SIG-M5 treated with dmso at 0.1 percent for 504 hours (cell line): ENCODE data around the gene DHODH.

Experiments
- DNase-seq: peaks from one replicate; lab custom pipeline; 2025; ENCODE audit not compliant: unreplicated experiment; lab: John Stamatoyannopoulos, UW

DHODH gene

DNA sequence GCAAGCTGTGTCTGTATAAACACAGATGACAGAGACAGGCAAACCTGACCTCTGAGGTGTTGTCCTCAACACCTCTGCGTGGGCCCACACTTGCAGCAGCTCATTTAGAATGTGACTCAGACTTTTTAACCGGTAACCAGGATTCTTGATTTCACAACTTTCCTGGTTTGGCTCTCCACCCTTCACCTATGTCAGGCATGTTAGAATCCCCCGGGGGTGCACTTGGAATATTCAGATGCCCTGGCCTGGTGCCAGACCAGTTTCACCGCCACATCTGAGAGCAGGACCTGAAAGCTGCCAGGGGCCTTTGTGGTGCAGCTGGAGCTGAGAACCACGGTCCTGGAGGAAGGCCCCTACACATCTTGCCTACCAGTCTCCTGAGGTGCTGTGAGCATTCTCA, 4.8 kb downstream of the DHODH start:
- no peak for DNase-seq

DNA sequence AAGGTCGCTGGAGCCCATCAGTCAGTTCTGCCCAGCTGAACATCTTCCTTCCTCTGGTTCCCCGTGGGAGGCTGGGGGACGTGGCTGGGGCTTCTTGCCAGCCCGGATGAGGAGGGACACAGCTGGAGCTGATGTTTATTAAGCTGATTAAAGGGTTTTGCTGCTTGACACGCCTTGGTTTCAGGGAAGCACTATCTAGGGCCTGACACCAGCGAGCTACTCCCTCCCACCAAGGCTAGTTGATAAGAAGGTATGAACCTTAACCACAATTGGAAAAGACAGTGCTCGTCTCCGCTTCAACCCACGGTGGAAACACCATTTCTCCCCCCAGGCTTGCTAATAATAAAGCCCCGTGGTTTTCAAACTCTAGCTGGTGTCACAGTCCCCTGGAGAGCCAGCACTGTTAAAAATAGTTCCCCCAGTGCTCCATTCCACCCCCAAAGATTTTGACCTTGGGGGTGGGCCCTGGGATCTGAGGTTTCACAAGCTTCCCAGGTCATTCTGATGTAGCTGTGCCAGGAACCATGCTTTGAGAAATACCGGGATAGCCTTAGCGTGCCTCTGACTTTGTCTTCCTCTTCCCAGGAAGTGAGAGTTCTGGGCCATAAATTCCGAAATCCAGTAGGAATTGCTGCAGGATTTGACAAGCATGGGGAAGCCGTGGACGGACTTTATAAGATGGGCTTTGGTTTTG, 5.5 kb downstream of the DHODH start:
- no peak for DNase-seq

DNA sequence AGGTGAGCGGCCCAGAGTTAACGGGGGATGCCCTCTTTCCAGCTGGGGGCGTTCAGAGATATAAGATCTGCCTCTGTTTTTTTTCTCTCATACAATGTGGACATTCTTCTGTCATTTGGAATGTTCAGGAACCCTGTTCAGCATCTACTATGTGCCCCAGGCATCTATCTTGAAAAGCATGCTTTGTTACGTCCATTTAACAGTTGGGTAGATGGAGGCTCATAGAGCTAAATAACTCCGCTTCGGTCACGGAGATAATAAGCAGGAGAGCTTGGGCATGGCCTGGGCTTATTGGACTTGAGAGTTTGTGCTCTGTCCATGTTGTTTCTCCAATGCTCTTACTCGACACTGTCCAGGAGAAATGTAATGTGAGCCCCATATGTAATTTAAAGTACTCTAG, 6.1 kb downstream of the DHODH start:
- no peak for DNase-seq

DNA sequence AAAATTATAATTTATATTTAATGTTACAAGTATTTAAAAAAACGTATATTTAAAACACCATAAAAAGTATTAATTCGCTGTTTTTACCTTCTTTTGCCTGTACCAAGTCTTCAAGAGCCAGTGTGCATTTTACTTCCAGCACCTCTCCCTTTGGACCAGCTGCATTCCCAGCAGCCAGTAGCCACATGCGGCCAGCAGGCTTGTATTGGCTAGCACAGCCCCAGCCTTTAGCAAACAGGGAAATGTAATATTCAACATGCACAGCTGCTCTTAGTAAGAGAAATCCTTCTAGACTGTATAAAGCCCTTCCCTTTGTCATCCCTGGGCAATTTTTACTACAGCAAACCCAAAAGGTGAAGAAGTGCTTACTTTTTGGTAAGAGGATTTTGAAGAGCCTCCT, 6.6 kb downstream of the DHODH start:
- no peak for DNase-seq

DNA sequence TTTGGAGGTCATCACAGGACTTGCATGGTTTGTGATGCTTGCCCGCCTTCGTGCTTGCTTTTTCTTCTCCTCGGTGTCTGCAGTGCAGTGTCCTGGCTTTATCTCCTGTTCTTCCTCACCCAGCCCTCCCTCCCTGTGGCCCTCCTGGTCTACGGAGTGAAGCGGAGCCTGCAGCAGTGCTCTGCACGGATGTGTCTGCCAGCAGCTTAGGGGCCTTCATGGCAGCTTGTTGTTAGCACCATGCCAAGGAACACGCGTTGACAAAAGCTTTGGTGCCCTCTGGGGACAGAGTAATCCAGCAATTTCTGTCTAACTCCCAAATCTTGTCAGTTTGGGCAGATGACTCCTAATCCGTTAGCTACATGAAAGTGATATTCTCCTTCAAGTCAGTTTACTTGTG, 9.9 kb downstream of the DHODH start:
- no peak for DNase-seq

DNA sequence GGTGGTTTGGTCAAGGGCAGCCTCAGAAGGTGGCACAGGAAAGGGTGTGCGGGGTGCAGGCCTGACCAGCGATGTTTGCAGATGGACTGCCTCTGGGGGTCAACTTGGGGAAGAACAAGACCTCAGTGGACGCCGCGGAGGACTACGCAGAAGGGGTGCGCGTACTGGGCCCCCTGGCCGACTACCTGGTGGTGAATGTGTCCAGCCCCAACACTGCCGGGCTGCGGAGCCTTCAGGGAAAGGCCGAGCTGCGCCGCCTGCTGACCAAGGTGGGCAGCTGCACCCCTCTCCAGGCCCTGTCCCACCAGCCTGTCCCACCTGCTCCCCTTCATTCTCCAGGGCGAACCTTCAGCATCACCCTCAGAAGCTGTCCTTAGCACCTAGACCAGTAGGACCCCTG, 12.5 kb downstream of the DHODH start:
- DNase-seq, result no peak

DNA sequence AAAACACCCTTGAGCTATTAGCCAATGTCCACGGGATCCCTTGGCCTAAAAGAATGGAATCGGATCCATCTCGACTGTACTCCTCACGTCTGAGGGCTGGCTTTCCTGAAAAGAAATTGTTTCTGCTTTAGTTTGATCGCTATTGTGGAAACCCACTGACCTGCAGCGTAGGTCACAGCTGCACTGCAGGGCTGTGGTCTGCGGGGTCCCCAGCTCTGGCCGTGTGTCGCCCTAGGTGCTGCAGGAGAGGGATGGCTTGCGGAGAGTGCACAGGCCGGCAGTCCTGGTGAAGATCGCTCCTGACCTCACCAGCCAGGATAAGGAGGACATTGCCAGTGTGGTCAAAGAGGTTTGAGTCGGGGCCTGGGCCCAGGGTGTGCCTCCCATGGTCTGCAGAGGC, 13.6 kb downstream of the DHODH start:
- no peak for DNase-seq

DNA sequence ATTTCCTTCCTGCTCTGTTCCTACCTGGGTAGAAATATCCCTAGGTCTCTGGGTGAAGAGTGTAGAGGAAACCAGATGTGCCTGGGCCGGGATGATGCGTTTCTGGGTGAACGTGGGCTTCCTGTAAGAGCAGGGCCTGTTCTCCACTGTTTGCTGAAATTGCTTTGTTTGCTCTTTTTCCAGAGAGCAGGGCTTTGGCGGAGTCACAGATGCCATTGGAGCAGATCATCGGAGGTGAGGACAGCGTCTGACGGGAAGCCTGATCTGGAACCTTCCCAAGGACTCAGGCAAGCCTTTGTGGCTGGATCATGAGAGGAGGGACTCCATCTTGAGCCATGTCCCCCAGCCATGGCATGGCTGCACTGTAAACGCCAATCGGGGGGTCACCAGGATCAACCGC, 15.4 kb downstream of the DHODH start:
- DNase-seq, result no peak

DNA sequence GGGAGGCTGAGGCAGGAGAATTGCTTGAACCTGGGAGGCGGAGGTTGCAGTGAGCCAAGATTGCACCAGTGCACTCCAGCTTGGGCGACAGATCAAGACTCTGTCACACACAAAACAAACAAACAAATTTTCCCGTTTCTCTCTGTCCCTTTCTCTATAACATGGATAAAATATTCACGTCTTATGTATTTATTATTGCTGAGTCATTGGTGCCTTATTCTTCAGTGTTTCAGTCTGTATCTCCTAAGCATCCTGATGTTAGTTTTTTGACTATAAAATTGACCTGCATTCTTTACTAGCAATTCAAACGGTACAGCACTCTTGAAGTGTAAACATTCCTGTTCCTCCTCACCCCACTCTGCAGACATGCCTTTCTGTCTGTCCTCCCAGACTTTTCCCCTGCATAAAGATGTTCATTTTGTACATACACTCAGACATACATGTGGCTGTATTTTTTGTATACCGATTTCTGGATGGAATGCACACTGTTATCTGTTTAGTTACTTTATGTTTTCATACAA, 16.4 kb downstream of the DHODH start:
- DNase-seq, result no peak

DNA sequence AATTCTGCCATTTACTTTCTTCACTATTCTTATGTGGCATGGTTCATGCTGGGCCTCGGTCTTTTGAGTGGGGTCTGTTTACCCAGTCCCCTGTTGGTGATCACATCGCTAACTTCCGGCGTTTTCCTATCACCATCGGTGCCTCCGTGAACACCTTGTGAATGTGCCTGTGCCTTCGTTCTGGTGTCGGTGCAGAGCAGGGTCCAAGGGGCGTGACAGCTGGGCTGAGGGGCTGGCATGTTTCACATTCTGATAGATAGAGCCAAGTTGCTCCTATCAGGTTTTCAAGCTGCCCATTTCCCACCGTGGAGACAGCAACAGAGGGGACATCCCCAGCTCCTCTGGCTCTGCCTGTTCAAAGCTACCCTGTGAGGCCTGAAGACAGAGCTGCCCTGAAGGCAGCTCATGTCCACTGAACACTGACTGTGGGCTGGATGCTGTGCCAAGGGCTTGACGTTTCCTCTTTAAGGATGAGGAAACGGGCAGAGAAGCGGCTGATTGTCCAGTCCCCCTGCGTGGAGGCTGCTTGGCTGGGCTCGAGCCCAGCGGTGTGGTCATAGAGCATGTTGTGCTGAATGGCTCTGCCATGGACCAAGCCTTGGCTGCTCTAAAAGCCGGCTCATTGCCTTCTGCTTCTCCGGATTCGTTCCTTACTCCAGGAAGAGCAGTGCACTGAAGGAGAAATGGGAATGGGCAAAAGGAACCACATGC, 17.0 kb downstream of the DHODH start:
- no peak for DNase-seq

DNA sequence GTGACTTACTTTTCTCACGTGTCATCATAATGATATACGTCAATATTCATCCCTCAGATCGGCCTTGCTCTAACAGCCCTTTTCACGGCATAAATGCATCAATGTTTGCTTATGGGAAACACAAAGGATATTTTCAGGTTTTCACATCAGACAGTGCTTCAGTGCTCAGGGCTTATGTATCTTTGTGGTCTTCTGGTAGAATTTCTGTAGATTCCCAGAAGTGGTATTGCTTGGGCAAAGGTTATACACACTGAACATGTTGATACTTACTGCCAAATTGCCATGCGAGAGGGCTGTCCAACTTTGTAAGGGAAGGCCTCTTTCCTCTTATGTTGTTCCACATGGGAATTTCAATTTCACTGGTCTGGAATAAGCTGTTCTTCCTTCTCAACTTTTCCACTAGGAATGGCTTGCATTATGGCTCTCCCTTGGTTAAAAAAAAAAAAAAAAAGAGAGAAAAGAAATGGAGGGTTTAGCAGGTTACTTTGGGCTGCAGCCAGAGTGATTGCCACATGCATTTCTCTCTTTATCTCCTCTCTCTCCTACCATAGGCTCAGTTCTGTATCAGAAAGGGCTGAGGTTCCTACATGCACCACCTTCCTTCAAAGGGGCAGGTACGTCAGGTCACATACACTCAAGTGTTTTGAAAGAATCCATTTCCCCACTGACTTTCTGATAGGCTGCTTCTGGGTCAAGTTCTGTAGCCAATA, 19.3 kb downstream of the DHODH start:
- DNase-seq, result no peak

DNA sequence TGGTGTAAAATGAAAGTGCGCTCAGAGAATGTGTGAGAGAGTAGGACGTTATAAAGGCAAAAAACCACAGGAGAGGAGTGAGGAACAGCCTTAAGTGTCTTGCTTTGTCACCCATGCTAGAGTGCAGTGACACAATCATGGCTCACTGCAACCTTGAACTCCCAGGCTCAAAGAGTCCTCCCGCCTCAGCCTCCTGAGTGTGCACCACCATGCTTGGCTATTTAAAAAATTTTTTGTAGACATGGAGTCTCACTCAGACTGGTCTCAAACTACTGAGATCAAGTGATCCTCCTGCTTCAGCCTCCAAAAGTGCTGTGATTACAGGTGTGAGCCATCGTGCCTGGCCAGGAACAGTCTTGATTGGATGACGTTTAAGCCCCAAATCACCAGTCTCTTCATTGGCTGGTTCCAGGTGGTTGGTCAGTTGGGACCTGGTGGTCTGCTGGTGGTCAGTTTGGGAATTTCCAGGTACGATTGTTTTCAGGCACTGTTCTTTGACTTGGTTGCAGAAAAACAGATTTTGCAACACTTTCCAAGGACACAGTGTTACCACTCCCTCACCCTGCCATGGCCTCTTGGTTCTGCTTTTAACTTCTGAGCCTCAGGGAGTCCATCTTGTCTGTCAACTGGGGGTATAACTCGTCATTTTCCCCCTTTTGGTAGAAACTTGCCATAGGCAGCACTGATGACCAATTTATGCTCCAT, 21.2 kb downstream of the DHODH start:
- no peak for DNase-seq

DNA sequence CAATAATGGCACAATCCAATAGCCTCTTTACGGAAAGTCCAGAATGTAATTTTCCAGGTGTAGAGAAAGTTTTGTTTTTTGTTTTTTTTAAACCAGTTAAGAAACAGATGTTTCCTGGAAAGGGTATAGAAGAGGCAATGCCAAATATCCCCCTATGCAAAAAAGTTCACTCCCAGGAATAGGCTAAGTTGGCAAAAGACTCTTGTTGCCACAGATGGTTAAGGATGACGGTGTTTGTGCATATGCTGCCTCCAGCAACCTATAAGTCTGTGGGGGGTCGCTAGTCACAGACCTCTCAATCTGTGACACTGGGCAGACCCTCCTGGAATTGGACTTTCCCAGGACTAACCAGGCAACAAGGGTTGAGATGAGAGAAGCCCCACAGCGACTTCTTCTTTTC, 24.9 kb downstream of the DHODH start:
- no peak for DNase-seq

DNA sequence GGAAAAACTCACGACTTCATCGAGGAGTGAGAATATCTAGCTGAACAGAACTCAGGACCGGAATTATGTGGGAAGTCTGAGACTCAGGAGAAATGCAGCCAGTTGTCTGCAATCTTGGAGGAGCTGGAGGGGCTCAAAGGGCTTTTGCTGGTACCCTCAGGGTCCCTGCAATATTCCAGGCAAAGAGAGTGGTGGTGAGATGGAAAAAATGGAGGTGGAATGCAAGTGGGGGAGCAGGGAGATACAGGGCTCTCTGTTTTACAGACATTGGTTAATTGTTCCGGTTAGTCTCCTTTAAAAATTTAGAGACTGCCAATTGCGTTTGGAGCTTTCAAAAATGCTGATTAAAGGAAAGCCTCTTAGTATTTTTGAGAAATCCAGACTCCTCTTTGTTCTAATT, 27.6 kb downstream of the DHODH start:
- no peak for DNase-seq

DNA sequence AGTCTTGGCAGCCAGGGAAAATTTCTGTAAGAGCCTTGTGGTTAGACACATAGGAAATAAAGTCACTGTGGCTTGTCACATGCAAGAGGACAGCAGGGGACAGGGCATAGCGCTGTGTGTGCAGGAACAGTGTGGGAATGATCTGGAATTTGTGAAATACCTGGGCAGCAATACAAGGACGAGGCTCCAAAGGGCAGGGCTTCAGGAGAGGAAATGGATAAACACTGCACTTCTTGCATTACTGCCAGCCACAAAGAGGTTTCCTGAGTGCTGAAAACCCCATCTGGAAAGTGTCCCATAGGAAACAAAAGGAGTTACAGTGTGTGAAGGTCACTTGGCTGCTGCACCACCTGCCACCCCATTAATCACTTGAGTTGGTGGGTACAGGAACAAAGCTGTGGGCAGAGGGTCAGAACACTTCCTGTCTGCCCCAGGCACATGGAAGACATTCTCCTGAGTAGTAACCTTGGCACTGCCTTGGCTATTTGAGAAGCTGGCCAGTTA, 33.7 kb downstream of the DHODH start:
- no peak for DNase-seq

DNA sequence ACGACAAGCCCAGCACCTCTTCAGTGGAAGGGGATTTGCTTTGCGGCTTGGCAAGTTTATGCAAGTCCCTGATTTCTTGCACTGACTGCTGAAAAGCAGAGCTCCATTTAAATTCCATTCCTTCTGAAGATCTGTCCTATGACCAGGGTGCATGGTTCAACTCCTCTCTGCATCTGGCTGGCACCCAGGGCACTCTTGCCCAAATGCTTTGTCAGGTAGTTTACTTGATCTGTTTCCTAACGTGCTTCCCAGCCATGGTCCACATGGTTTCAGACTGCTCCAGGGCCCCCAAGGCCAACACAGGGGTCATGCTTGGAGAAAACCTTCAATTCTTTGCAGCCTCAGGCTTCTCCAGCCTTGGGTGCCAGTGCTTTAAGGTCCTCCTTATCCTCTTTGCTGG, 34.5 kb downstream of the DHODH start:
- no peak for DNase-seq

DNA sequence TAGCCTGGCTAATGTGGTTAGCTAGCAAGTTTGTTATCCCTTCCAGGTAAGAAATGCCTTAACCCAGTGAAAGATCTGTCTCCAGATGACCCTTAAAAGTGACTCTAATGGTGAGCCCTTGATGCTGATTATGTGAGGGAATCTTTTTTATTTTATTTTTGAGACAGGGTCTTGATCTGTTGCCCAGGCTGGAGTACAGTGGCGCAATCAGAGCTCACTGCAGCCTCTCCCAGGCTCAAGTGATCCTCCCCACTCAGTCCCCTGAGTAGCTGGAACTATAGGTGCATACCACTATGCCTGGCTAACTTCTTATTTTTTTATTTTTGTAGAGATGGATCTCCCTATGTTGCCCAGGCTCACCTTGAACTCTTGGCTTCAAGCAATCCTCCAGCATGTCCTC, 35.0 kb downstream of the DHODH start:
- DNase-seq, result no peak

DNA sequence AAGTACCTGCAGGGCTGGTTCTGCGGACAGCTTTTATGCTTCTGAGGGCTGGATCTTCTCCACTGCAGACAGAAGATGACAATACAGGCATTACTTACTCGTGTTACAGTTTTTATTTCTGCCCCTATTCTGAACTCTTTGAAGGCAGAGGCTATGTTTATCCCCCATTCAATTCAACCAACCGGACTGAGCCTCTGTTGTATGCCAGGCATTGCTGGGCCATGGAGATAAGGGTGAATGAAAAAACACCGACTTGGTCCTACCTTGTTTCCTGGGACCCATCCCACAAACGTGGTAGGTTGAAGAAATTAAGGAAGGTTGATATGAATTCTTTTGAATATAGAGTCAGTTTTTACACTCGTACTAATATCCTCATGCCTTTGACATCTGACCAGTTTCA, 35.8 kb downstream of the DHODH start:
- no peak for DNase-seq

DNA sequence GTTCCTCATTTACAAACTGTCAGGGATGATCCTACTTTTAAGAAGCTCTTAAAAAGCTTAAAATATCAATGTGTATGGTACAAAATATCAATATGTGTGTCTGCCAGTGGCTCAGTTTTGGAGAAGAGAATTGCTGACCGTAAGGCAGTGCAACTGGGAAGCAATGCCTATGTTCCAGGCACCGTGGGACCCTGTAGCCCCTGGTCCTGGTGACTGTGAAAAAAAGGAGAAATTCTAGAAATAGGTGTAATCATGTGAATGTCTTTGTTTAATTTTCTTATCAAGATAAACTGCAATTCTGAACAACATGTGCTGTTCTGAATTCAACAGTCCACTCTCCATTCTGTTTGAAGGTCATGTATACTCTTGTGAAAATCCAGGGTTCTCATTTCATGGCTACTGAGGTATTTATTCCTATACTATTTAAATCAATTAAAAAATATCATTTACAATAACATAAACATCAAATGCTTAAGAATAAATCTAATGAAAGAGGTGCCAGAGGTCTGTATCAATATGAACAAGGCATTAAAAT, 36.3 kb downstream of the DHODH start:
- no peak for DNase-seq

DNA sequence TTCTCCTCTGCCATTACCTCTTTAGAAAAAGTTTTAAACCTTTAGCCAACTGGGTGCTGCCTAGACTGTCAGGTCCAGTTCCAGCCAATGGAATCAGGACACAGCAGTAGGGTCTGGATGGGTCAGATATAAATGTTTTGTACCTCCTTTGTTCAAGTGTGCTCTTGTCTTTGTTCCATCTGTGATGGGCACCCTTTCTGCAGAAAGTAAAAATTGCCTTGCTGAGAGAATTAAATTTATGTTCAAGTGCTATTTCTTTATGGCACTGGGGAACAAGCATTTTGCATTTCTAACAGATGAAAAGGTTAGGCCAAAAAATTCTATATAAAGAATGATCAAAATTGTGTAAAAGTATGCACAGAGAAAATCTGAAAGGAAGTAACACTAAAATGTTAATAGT, 40.6 kb downstream of the DHODH start:
- no peak for DNase-seq
